Measurements from ENCODE around the gene ACOX3. TPM values are rescaled to one million over a fixed set of nuclear protein-coding genes. Genes with fewer than 3 reads are reported as not detected.

ACOX3 gene
- polyA plus RNA-seq, 3 donors: 3.8 to 16.8 (median 13.3) TPM

GRCh38 chr4:8376361-8377102, 64.0 kb downstream of the ACOX3 start:
- no peak for DNase-seq
- no peak overlapping the region for H3K4me3 Mint-ChIP-seq
- Histone ChIP-seq H3K79me2 (ENCODE audit: insufficient read depth, low read length) (no peaks in the 10 kb centered on the region), H3K4me1 (ENCODE audit: control insufficient read depth in 1 of 2, insufficient read depth in 2 of 2, low read length in 2 of 2) (no peaks in the 10 kb centered on the region), H2AFZ (ENCODE audit: insufficient read depth, low read depth, low read length, poor library complexity, severe bottlenecking) (no peak overlapping the region), H3K36me3 (replicated peaks in 1 of 2; ENCODE audit: control insufficient read depth in 1 of 2, insufficient read depth in 2 of 2, low read length in 2 of 2) (peaks cover 3 to 7% of the 10 kb centered on the region in 2 donors), H3K4me2 (replicated peaks; ENCODE audit: extremely low read depth, low read length, poor library complexity, severe bottlenecking) (no peak overlapping the region), H3K9me3 (replicated peaks in 1 of 2; ENCODE audit: control insufficient read depth in 1 of 2, insufficient read depth in 1 of 2, low read length in 2 of 2) (no peaks in the 10 kb centered on the region), H4K20me1 (ENCODE audit: insufficient read depth, low read length) (no peaks in the 10 kb centered on the region), H3K4me3 (replicated peaks in 1 of 3; ENCODE audit: low read depth in 2 of 3, low read length in 3 of 3) (no peak overlapping the region), H3K9ac (ENCODE audit: insufficient read depth, low read length, poor library complexity, severe bottlenecking) (no peak overlapping the region), H3K27ac (ENCODE audit: low read depth in 1 of 2, low read length in 2 of 2) (no peak overlapping the region), H3K27me3 (ENCODE audit: control insufficient read depth in 2 of 2, insufficient read depth in 2 of 2, low read length in 2 of 2) (no peaks in the 10 kb centered on the region)
- 93% methylated on average over 16 of the region's 20 CpGs for WGBS (ENCODE audit: insufficient coverage)
- intact Hi-C loops (cut with micrococcal nuclease): no loop called here
- no peaks in the 10 kb centered on the region for H3K4me1 Mint-ChIP-seq
- H3K9me3 Mint-ChIP-seq: no peaks in the 10 kb centered on the region
- no peak for TF ChIP-seq CTCF (IDR thresholded peaks at IDR 0.05)
- peaks cover 25 to 30% of the 10 kb centered on the region in 2 donors for H3K36me3 Mint-ChIP-seq
- peaks cover 0 to 3% (median 0%) of the 10 kb centered on the region in 3 donors for H3K27me3 Mint-ChIP-seq (ENCODE audit: low read depth in 3 of 3)
- H3K27ac Mint-ChIP-seq: no peak overlapping the region

GRCh38 chr4:8374851-8375649, 65.5 kb downstream of the ACOX3 start:
- Histone ChIP-seq H4K20me1 (ENCODE audit: insufficient read depth, low read length) (no peaks in the 10 kb centered on the region), H3K4me3 (replicated peaks in 1 of 3; ENCODE audit: low read depth in 2 of 3, low read length in 3 of 3) (no peak overlapping the region), H3K9me3 (replicated peaks in 1 of 2; ENCODE audit: control insufficient read depth in 1 of 2, insufficient read depth in 1 of 2, low read length in 2 of 2) (no peaks in the 10 kb centered on the region), H2AFZ (ENCODE audit: insufficient read depth, low read depth, low read length, poor library complexity, severe bottlenecking) (no peak overlapping the region), H3K4me2 (replicated peaks; ENCODE audit: extremely low read depth, low read length, poor library complexity, severe bottlenecking) (no peak overlapping the region), H3K4me1 (ENCODE audit: control insufficient read depth in 1 of 2, insufficient read depth in 2 of 2, low read length in 2 of 2) (no peaks in the 10 kb centered on the region), H3K27me3 (ENCODE audit: control insufficient read depth in 2 of 2, insufficient read depth in 2 of 2, low read length in 2 of 2) (no peaks in the 10 kb centered on the region), H3K27ac (ENCODE audit: low read depth in 1 of 2, low read length in 2 of 2) (no peak overlapping the region), H3K9ac (ENCODE audit: insufficient read depth, low read length, poor library complexity, severe bottlenecking) (no peak overlapping the region), H3K79me2 (ENCODE audit: insufficient read depth, low read length) (no peaks in the 10 kb centered on the region), H3K36me3 (replicated peaks in 1 of 2; ENCODE audit: control insufficient read depth in 1 of 2, insufficient read depth in 2 of 2, low read length in 2 of 2) (peaks cover 3 to 7% of the 10 kb centered on the region in 2 donors)
- Mint-ChIP-seq H3K27me3 (ENCODE audit: low read depth in 3 of 3) (peaks cover 0 to 3% (median 0%) of the 10 kb centered on the region in 3 donors), H3K27ac (no peak overlapping the region), H3K36me3 (peaks cover 20 to 22% of the 10 kb centered on the region in 2 donors), H3K4me1 (no peaks in the 10 kb centered on the region), H3K9me3 (no peaks in the 10 kb centered on the region), H3K4me3 (no peak overlapping the region)
- WGBS (ENCODE audit: insufficient coverage): 94% methylated on average over 49 of the region's 49 CpGs
- intact Hi-C loops (cut with micrococcal nuclease): no loop called here
- DNase-seq: no peak
- no peak for TF ChIP-seq CTCF (IDR thresholded peaks at IDR 0.05)
